AG09319 (cell line): ENCODE data around the gene CLECL1.
"Not testable (repeated sequence)": the region's sequence is repeated elsewhere in the genome, so short reads cannot be mapped to it uniquely, and the experiment has no call there.

Source experiments
- DNase-seq: peaks from one replicate; pipeline ENCODE4 v3.0.0-alpha.2; 2010; ENCODE audit warnings: low read depth; ENCODE audit errors: extremely low read depth
- CTCF ChIP-seq: IDR thresholded peaks from 2 replicates; pipeline ENCODE4 v1.5.1; 2011; ENCODE audit warnings: low read depth, mild to moderate bottlenecking, inconsistent platforms, low read length, moderate library complexity

Gene CLECL1

GRCh38 chr12:9707356-9707755 lies 25.5 kb downstream of the CLECL1 start:
- DNase-seq: no peak
- TF ChIP-seq CTCF: no peak

- no peak for TF ChIP-seq CTCF
- no peak for DNase-seq
These were observed 26.7 kb downstream of the CLECL1 start for GRCh38 chr12:9706086-9706685.

- not testable (repeated sequence) for DNase-seq
These were observed 28.3 kb downstream of the CLECL1 start for GRCh38 chr12:9704561-9704960.

GRCh38 chr12:9702255-9702654 lies 30.6 kb downstream of the CLECL1 start:
- no peak for TF ChIP-seq CTCF
- no peak for DNase-seq

GRCh38 chr12:9701380-9702154 lies 31.3 kb downstream of the CLECL1 start:
- TF ChIP-seq CTCF: no peak
- no peak for DNase-seq

- no peak for DNase-seq
- no peak for TF ChIP-seq CTCF
These were observed 32.3 kb downstream of the CLECL1 start for GRCh38 chr12:9700606-9700956.

GRCh38 chr12:9699898-9700605 lies 32.8 kb downstream of the CLECL1 start:
- no peak for DNase-seq
- no peak for TF ChIP-seq CTCF
